A549 (cell line): ENCODE data around the gene ZNF532. TPM values are rescaled to one million over a fixed set of nuclear protein-coding genes. Genes with fewer than 3 reads are reported as not detected.

Experiments
- ATAC-seq, 2 experiments: fragments of 200-7000 bp in 1 of 2; fragments of >200 bp in 1 of 2; cut with Nextera tagmentation in 1 of 2; cut with Tn5 transposase in 1 of 2; 3 replicates each; pipeline versions ENCODE4 v1.8.0 to v1.9.1; 2018 to 2020; ENCODE audit warnings: mild to moderate bottlenecking in 1 of 2, moderate library complexity in 1 of 2
- CTCF ChIA-PET: fragments of 300-600 bp; sonication (Branson Sonifier 250); formaldehyde crosslinking; extraction: SDS; loops from one replicate; lab custom pipeline; 2021; ENCODE audit warnings: antibody characterized with exemption, inconsistent platforms; lab: Yijun Ruan, JAX
- POLR2A ChIA-PET: fragments of 350-600 bp; formaldehyde crosslinking; extraction: SDS; loops from one replicate; lab custom pipeline; 2021; ENCODE audit warnings: antibody characterized with exemption, inconsistent platforms; lab: Yijun Ruan, JAX
- DNase-seq, 2 experiments: peaks; one replicate each; pipeline versions ENCODE4 v3.0.0 to v3.0.0-alpha.2; 2011 to 2016; ENCODE audit warnings: low read depth in 1 of 2, low spot score in 1 of 2
- FAIRE-seq: peaks from 2 replicates; lab custom pipeline; 2011; peaks lifted over from hg19 to GRCh38; lab: Jason Lieb, UNC
- H3K27ac ChIP-seq, 2 experiments: fragments of >200 bp; sonication (Bioruptor Twin); formaldehyde crosslinking; 3 replicates each; pipeline ENCODE4 v1.5.1; 2016 to 2017
- H3K4me1 ChIP-seq: fragments of >200 bp; sonication (Bioruptor Twin); formaldehyde crosslinking; 3 replicates; pipeline ENCODE4 v1.6.1; 2016
- H3K4me2 ChIP-seq: fragments of >200 bp; sonication (Bioruptor Twin); formaldehyde crosslinking; 3 replicates; pipeline ENCODE4 v1.6.1; 2016
- H3K4me3 ChIP-seq: fragments of >200 bp; sonication (Bioruptor Twin); formaldehyde crosslinking; 3 replicates; pipeline ENCODE4 v1.5.1; 2016
- H3K9me3 ChIP-seq: fragments of >200 bp; sonication (Bioruptor Twin); formaldehyde crosslinking; 3 replicates; pipeline ENCODE4 v1.6.1; 2016
- CEBPB ChIP-seq, 2 experiments: fragments of >200 bp in 1 of 2; sonication (Bioruptor Twin) in 1 of 2; formaldehyde crosslinking in 1 of 2; IDR thresholded peaks; 2 replicates each; pipeline ENCODE4 v1.6.1; 2012 to 2016
- CHD4 ChIP-seq: fragments of 200-600 bp; sonication (generic); IDR thresholded peaks from 2 replicates; pipeline ENCODE4 v1.6.1; 2016; ENCODE audit warnings: antibody characterized with exemption, mild to moderate bottlenecking, borderline replicate concordance
- CTCF ChIP-seq: fragments of >200 bp; sonication (Bioruptor Twin); formaldehyde crosslinking; IDR thresholded peaks from 3 replicates; pipeline ENCODE4 v1.5.1; 2016
- EHF ChIP-seq: fragments of 250-450 bp; sonication (Bioruptor Pico); IDR thresholded peaks from 2 replicates; pipeline ENCODE4 v1.5.0; 2020; ENCODE audit warnings: mild to moderate bottlenecking
- FOSL2 ChIP-seq, 2 experiments: fragments of 450-650 bp in 1 of 2; fragments of >200 bp in 1 of 2; sonication (Bioruptor Twin) in 1 of 2; formaldehyde crosslinking; IDR thresholded peaks; 2 replicates each; pipeline versions ENCODE4 v1.5.0 to v1.6.1; 2016 to 2020; ENCODE audit warnings: mild to moderate bottlenecking in 1 of 2, moderate library complexity in 1 of 2
- HES2 ChIP-seq: fragments of >200 bp; sonication (Bioruptor Twin); formaldehyde crosslinking; IDR thresholded peaks from 2 replicates; pipeline ENCODE4 v1.6.1; 2016
- HOXB5 ChIP-seq: fragments of 250-450 bp; sonication (Bioruptor Pico); IDR thresholded peaks from 2 replicates; pipeline ENCODE4 v1.5.0; 2020; ENCODE audit warnings: mild to moderate bottlenecking, moderate library complexity
- KDM1A ChIP-seq: fragments of 200-600 bp; sonication (generic); IDR thresholded peaks from 2 replicates; pipeline ENCODE4 v1.6.1; 2016; ENCODE audit warnings: low read depth, mild to moderate bottlenecking
- KDM5A ChIP-seq: fragments of 200-600 bp; sonication (generic); IDR thresholded peaks from 2 replicates; pipeline ENCODE4 v1.6.1; 2016; ENCODE audit warnings: antibody characterized with exemption, mild to moderate bottlenecking
- PBX3 ChIP-seq: IDR thresholded peaks from 2 replicates; pipeline ENCODE4 v1.6.1; 2012
- POLR2A ChIP-seq: IDR thresholded peaks from 2 replicates; pipeline ENCODE4 v1.6.1; 2012; ENCODE audit warnings: mild to moderate bottlenecking, low read length
- RAD21 ChIP-seq, 2 experiments: fragments of >200 bp in 1 of 2; sonication (Bioruptor Twin) in 1 of 2; formaldehyde crosslinking in 1 of 2; IDR thresholded peaks in 1 of 2; conservative IDR thresholded peaks in 1 of 2; 2 replicates in 1 of 2; 3 replicates in 1 of 2; pipeline ENCODE4 v1.6.1; 2012 to 2018; ENCODE audit warnings: inconsistent platforms in 1 of 2
- TFCP2L1 ChIP-seq: fragments of 250-450 bp; sonication (Bioruptor Pico); IDR thresholded peaks from 2 replicates; pipeline ENCODE4 v1.5.0; 2021; ENCODE audit warnings: mild to moderate bottlenecking
- TP53 ChIP-seq: fragments of 250-450 bp; sonication (Bioruptor Pico); IDR thresholded peaks from 2 replicates; pipeline ENCODE4 v1.5.0; 2021; ENCODE audit warnings: mild to moderate bottlenecking, moderate library complexity
- USF2 ChIP-seq: fragments of 450-650 bp; IDR thresholded peaks from 2 replicates; pipeline ENCODE4 v1.6.1; 2014; ENCODE audit warnings: antibody characterized with exemption
- ZC3H11A ChIP-seq: fragments of 450-650 bp; IDR thresholded peaks from 2 replicates; pipeline ENCODE4 v1.6.1; 2014; ENCODE audit warnings: antibody characterized with exemption, mild to moderate bottlenecking
- ZFP36 ChIP-seq: fragments of 450-650 bp; IDR thresholded peaks from 2 replicates; pipeline ENCODE4 v1.6.1; 2014; ENCODE audit warnings: borderline replicate concordance; ENCODE audit not compliant: partially characterized antibody
- ZNF302 ChIP-seq: fragments of 250-450 bp; sonication (Bioruptor Pico); IDR thresholded peaks from 2 replicates; pipeline ENCODE4 v1.9.0; 2021; ENCODE audit warnings: inconsistent platforms, mild to moderate bottlenecking, moderate library complexity
- WGBS: methylation state at CpG from one replicate; pipeline ENCODE4 v1.1.6; 2017; ENCODE audit errors: missing lambda C conversion rate; 5-methylcytosine and 5-hydroxymethylcytosine counted together
- polyA plus RNA-seq, 4 experiments: library from polyadenylated mRNA; depleted of rRNA in 3 of 4; stranded (reverse); fragments of >200 nt; fragmentation: RNase III in 1 of 4; extraction: RNeasy Plus Mini Kit Qiagen cat#74134 plus additional on column Dnase treatment in 1 of 4; gene quantifications; 2 replicates in 3 of 4; 3 replicates in 1 of 4; pipeline ENCODE4 v1.2.3, GENCODE V29; 2011 to 2017
- TF ChIP-seq, protein P1 (sequence below): fragments of >200 bp; sonication (Bioruptor Twin); formaldehyde crosslinking; IDR thresholded peaks from 3 replicates; pipeline ENCODE4 v1.6.1; 2016
- TF ChIP-seq, protein P2 (sequence below): fragments of 200-600 bp; sonication (generic); IDR thresholded peaks from 2 replicates; pipeline ENCODE4 v1.6.1; 2016; ENCODE audit warnings: antibody characterized with exemption, mild to moderate bottlenecking, moderate library complexity

Gene ZNF532
- polyA plus RNA-seq, 2 of the 4 experiments (the other 2 are of a cell fraction) = 26.8 to 64.6 TPM

- no peak for DNase-seq
- peak in 1 of 2 experiments; percentile 28; a peak in 1 of 6 replicates for ATAC-seq
- Histone ChIP-seq H3K9me3 (no peaks in the 10 kb centered on the region), H3K4me2 (no peak overlapping the region), H3K4me1 (peaks cover 46% of the 10 kb centered on the region), H3K27ac (peak overlapping the region in 1 of 2 experiments; percentile 27; a peak in 2 of 6 replicates), H3K4me3 (no peak overlapping the region)
- POLR2A ChIA-PET = no interaction called here
- TF ChIP-seq PBX3 (no peak), ZC3H11A (no peak), CHD4 (no peak), KDM1A (no peak), USF2 (no peak), CTCF (no peak), POLR2A (no peak), ZNF302 (no peak), KDM5A (no peak), TFCP2L1 (no peak)
- TF ChIP-seq, protein P1, sequence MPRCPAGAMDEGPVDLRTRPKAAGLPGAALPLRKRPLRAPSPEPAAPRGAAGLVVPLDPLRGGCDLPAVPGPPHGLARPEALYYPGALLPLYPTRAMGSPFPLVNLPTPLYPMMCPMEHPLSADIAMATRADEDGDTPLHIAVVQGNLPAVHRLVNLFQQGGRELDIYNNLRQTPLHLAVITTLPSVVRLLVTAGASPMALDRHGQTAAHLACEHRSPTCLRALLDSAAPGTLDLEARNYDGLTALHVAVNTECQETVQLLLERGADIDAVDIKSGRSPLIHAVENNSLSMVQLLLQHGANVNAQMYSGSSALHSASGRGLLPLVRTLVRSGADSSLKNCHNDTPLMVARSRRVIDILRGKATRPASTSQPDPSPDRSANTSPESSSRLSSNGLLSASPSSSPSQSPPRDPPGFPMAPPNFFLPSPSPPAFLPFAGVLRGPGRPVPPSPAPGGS = no peak
- 75% methylated on average over 6 of the region's 6 CpGs for WGBS
- no peak for FAIRE-seq
- CTCF ChIA-PET = interaction anchor here (1.0 to 1.5 kb wide), 3 partner anchors 10 to 175 kb away, joined by 3 to 4 read pairs (median 3); no protein-coding TSS in a partner anchor
Observed at GRCh38 chr18:58895385-58895784, 30.7 kb downstream of the ZNF532 start.

DNA sequence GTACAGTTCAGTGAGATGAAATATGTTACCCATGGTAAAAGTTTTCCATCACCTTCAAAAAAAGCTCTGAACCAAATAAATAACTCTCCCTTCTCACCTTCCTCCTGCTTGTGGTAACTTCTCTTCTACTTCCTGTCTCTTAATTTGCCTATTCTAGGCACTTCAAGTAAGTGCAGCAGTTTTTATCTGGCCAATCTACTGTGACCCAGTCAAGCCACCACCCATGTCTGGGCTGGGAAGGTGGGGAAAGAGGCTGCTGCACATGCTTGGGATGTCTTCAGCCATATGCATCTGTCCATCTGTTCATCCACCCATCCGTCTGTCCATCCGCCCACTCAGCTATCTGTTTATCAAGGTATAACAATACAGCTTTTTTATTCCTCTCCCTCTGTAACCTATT, 31.6 kb downstream of the ZNF532 start:
- WGBS = 95% methylated on average over 2 of the region's 2 CpGs
- H3K9me3 ChIP-seq = no peaks in the 10 kb centered on the region
- no peak overlapping the region for H3K4me2 ChIP-seq
- POLR2A ChIA-PET = no interaction called here
- CTCF ChIA-PET = interaction anchor here (0.9 to 1.5 kb wide), 5 partner anchors 11 to 174 kb away, joined by 3 to 4 read pairs (median 3); no protein-coding TSS in a partner anchor
- no peak overlapping the region for H3K4me3 ChIP-seq
- H3K27ac ChIP-seq = peak overlapping the region in 1 of 2 experiments; percentile 71; a peak in 2 of 6 replicates
- ATAC-seq (no peak; a peak in 1 of 6 replicates), FAIRE-seq (no peak), DNase-seq (no peak)
- TF ChIP-seq TP53 (CRISPR knock-in tag) (no peak), HOXB5 (CRISPR knock-in tag) (no peak), RAD21 (conservative IDR thresholded peaks at IDR 0.05 in 1 of 2, IDR thresholded peaks at IDR 0.05 in 1 of 2) (no peak), CTCF (no peak), ZC3H11A (no peak), ZFP36 (no peak), FOSL2 (IDR thresholded peaks at IDR 0.05) (no peak), FOSL2 (CRISPR knock-in tag; IDR thresholded peaks at IDR 0.05) (no peak), CEBPB (IDR thresholded peaks at IDR 0.05) (no peak), EHF (CRISPR knock-in tag) (no peak), HES2 (no peak)
- TF ChIP-seq, protein P2, sequence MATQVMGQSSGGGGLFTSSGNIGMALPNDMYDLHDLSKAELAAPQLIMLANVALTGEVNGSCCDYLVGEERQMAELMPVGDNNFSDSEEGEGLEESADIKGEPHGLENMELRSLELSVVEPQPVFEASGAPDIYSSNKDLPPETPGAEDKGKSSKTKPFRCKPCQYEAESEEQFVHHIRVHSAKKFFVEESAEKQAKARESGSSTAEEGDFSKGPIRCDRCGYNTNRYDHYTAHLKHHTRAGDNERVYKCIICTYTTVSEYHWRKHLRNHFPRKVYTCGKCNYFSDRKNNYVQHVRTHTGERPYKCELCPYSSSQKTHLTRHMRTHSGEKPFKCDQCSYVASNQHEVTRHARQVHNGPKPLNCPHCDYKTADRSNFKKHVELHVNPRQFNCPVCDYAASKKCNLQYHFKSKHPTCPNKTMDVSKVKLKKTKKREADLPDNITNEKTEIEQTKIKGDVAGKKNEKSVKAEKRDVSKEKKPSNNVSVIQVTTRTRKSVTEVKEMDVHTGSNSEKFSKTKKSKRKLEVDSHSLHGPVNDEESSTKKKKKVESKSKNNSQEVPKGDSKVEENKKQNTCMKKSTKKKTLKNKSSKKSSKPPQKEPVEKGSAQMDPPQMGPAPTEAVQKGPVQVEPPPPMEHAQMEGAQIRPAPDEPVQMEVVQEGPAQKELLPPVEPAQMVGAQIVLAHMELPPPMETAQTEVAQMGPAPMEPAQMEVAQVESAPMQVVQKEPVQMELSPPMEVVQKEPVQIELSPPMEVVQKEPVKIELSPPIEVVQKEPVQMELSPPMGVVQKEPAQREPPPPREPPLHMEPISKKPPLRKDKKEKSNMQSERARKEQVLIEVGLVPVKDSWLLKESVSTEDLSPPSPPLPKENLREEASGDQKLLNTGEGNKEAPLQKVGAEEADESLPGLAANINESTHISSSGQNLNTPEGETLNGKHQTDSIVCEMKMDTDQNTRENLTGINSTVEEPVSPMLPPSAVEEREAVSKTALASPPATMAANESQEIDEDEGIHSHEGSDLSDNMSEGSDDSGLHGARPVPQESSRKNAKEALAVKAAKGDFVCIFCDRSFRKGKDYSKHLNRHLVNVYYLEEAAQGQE = no peak
- H3K4me1 ChIP-seq = peaks cover 41% of the 10 kb centered on the region
